H1 (cell line): ENCODE measurements around the gene YEATS2. TPM values are rescaled to one million over a fixed set of nuclear protein-coding genes. Genes with fewer than 3 reads are reported as not detected.

Experiments used
- CTCF ChIA-PET: fragments of 300-600 bp; sonication (Branson Sonifier 250); formaldehyde crosslinking; loops from one replicate; lab custom pipeline; 2021; ENCODE audit not compliant: partially characterized antibody; lab: Charles Lee
- POLR2A ChIA-PET: fragments of 300-600 bp; sonication (Branson Sonifier 250); formaldehyde crosslinking; loops from one replicate; lab custom pipeline; 2021; ENCODE audit warnings: inconsistent platforms; ENCODE audit not compliant: partially characterized antibody; lab: Charles Lee
- DNase-seq, 2 experiments: peaks; one replicate each; pipeline versions ENCODE4 v3.0.0 to v3.0.0-alpha.2; 2010 to 2022; ENCODE audit warnings: low spot score in 2 of 2, low read depth in 1 of 2, mixed read lengths in 1 of 2
- FAIRE-seq: peaks from 2 replicates; lab custom pipeline; 2011; peaks lifted over from hg19 to GRCh38; lab: Jason Lieb, UNC
- H2AFZ ChIP-seq: 2 replicates; pipeline ENCODE4 v1.8.1; 2012; ENCODE audit warnings: low read length, inconsistent platforms
- H2AK5ac ChIP-seq: 2 replicates; pipeline ENCODE4 v1.6.1; 2013; ENCODE audit warnings: low read depth, low read length
- H2BK120ac ChIP-seq: replicated peaks from 2 replicates; pipeline ENCODE3; 2013; ENCODE audit warnings: low read depth, low read length, inconsistent platforms
- H2BK12ac ChIP-seq: 2 replicates; pipeline ENCODE4 v1.6.1; 2013; ENCODE audit warnings: low read depth, low read length
- H2BK15ac ChIP-seq: 2 replicates; pipeline ENCODE4 v1.6.1; 2013; ENCODE audit warnings: low read length
- H2BK20ac ChIP-seq: 2 replicates; pipeline ENCODE4 v1.6.1; 2013; ENCODE audit warnings: low read length
- H2BK5ac ChIP-seq: 2 replicates; pipeline ENCODE4 v1.6.1; 2013; ENCODE audit warnings: low read depth, low read length
- H3K14ac ChIP-seq: 2 replicates; pipeline ENCODE4 v1.6.1; 2013; ENCODE audit warnings: inconsistent platforms; ENCODE audit not compliant: insufficient read length
- H3K18ac ChIP-seq: 2 replicates; pipeline ENCODE4 v1.6.1; 2013; ENCODE audit warnings: low read length; ENCODE audit errors: extremely low read depth
- H3K23ac ChIP-seq: 2 replicates; pipeline ENCODE4 v1.6.1; 2013; ENCODE audit warnings: inconsistent platforms; ENCODE audit not compliant: insufficient read length
- H3K23me2 ChIP-seq: 2 replicates; pipeline ENCODE4 v1.6.1; 2013; ENCODE audit warnings: low read depth, low read length
- H3K27ac ChIP-seq: 2 replicates; pipeline ENCODE4 v1.6.1; 2011; ENCODE audit warnings: low read depth, low read length, inconsistent platforms
- H3K27me3 ChIP-seq, 4 experiments: replicated peaks in 1 of 4; 1 replicate in 1 of 4; 2 replicates in 3 of 4; pipeline versions ENCODE4 v1.6.1 to v1.8.1; 2011 to 2013; ENCODE audit warnings: low read length in 3 of 4, mild to moderate bottlenecking in 3 of 4, inconsistent platforms in 2 of 4, mixed read lengths in 2 of 4, moderate library complexity in 1 of 4; ENCODE audit not compliant: control insufficient read depth in 3 of 4, insufficient read depth in 3 of 4; ENCODE audit errors: extremely low read depth in 1 of 4
- H3K36me3 ChIP-seq, 4 experiments: 2 replicates each; pipeline versions ENCODE4 v1.6.1 to v1.8.1; 2011 to 2013; ENCODE audit warnings: mild to moderate bottlenecking in 4 of 4, low read length in 3 of 4, moderate library complexity in 2 of 4, control low read depth in 1 of 4, inconsistent platforms in 1 of 4; ENCODE audit not compliant: insufficient read depth in 4 of 4, control insufficient read depth in 2 of 4
- H3K4ac ChIP-seq: replicated peaks from 2 replicates; pipeline ENCODE3; 2013; ENCODE audit warnings: low read length, low read depth, mixed read lengths, inconsistent platforms; ENCODE audit not compliant: insufficient read length
- H3K4me1 ChIP-seq, 4 experiments: replicated peaks in 1 of 4; 1 replicate in 1 of 4; 2 replicates in 3 of 4; pipeline versions ENCODE4 v1.6.1 to v1.8.1; 2011 to 2013; ENCODE audit warnings: low read length in 3 of 4, inconsistent platforms in 2 of 4, mixed read lengths in 1 of 4; ENCODE audit not compliant: insufficient read depth in 4 of 4, control insufficient read depth in 3 of 4
- H3K4me2 ChIP-seq, 2 experiments: 2 replicates each; pipeline versions ENCODE4 v1.6.1 to v1.8.1; 2011 to 2013; ENCODE audit warnings: low read depth in 2 of 2, low read length in 2 of 2, control low read depth in 1 of 2, inconsistent platforms in 1 of 2, mild to moderate bottlenecking in 1 of 2; ENCODE audit not compliant: insufficient read depth in 1 of 2
- H3K4me3 ChIP-seq, 4 experiments: fragments of 200-600, 300-600 bp in 1 of 4; sonication (generic), shearing (Covaris generic), sonication (Bioruptor Twin) in 1 of 4; 2 replicates each; pipeline versions ENCODE4 v1.5.1 to v1.8.1; 2011 to 2016; ENCODE audit warnings: low read length in 4 of 4, low read depth in 3 of 4, control low read depth in 2 of 4, inconsistent platforms in 2 of 4, mild to moderate bottlenecking in 2 of 4, mixed read lengths in 1 of 4, moderate library complexity in 1 of 4; ENCODE audit not compliant: insufficient read depth in 2 of 4; ENCODE audit errors: extremely low read depth in 1 of 4
- H3K56ac ChIP-seq: replicated peaks from 2 replicates; pipeline ENCODE3; 2013; ENCODE audit warnings: low read depth, mild to moderate bottlenecking, mixed read lengths, low read length, inconsistent platforms; ENCODE audit not compliant: insufficient read length
- H3K79me1 ChIP-seq: 2 replicates; pipeline ENCODE4 v1.6.1; 2013; ENCODE audit warnings: low read depth, low read length, control low read depth
- H3K79me2 ChIP-seq, 2 experiments: 2 replicates each; pipeline versions ENCODE4 v1.6.1 to v1.8.1; 2012 to 2013; ENCODE audit warnings: low read length in 2 of 2, mild to moderate bottlenecking in 2 of 2, inconsistent platforms in 1 of 2; ENCODE audit not compliant: insufficient read depth in 2 of 2, control insufficient read depth in 1 of 2
- H3K9ac ChIP-seq, 4 experiments: replicated peaks in 1 of 4; 1 replicate in 1 of 4; 2 replicates in 3 of 4; pipeline versions ENCODE4 v1.6.1 to v1.8.1; 2011 to 2013; ENCODE audit warnings: low read depth in 3 of 4, low read length in 3 of 4, control low read depth in 2 of 4, mild to moderate bottlenecking in 2 of 4, moderate library complexity in 2 of 4, inconsistent platforms in 1 of 4; ENCODE audit errors: extremely low read depth in 1 of 4
- H3K9me3 ChIP-seq, 2 experiments: 2 replicates each; pipeline versions ENCODE4 v1.6.1 to v1.8.1; 2012 to 2013; ENCODE audit warnings: mild to moderate bottlenecking in 2 of 2, moderate library complexity in 2 of 2, control low read depth in 1 of 2, inconsistent platforms in 1 of 2, low read depth in 1 of 2, low read length in 1 of 2, mixed read lengths in 1 of 2; ENCODE audit not compliant: insufficient read depth in 2 of 2
- H4K20me1 ChIP-seq, 2 experiments: replicated peaks in 1 of 2; 2 replicates each; pipeline versions ENCODE3 to v1.8.1; 2011 to 2013; ENCODE audit warnings: inconsistent platforms in 2 of 2, low read length in 2 of 2, mild to moderate bottlenecking in 1 of 2; ENCODE audit not compliant: insufficient read depth in 2 of 2, control insufficient read depth in 1 of 2
- H4K5ac ChIP-seq: 2 replicates; pipeline ENCODE4 v1.6.1; 2013; ENCODE audit warnings: low read length, low read depth, mixed read lengths, inconsistent platforms; ENCODE audit not compliant: insufficient read length
- H4K8ac ChIP-seq: 2 replicates; pipeline ENCODE4 v1.8.0; 2013; ENCODE audit warnings: mild to moderate bottlenecking, moderate library complexity, low read length, inconsistent platforms; ENCODE audit not compliant: insufficient read depth; ENCODE audit errors: extremely low read depth
- H4K91ac ChIP-seq: replicated peaks from 2 replicates; pipeline ENCODE3; 2013; ENCODE audit warnings: low read length, mixed read lengths, inconsistent platforms; ENCODE audit not compliant: insufficient read length
- FOSL1 ChIP-seq: IDR thresholded peaks from 2 replicates; pipeline ENCODE4 v1.6.1; 2011; ENCODE audit warnings: mild to moderate bottlenecking, low read depth, low read length, moderate library complexity; ENCODE audit not compliant: insufficient read depth
- HDAC6 ChIP-seq: IDR thresholded peaks from one replicate; pipeline ENCODE4 v1.7.1; 2012; ENCODE audit warnings: low read depth, mild to moderate bottlenecking, inconsistent platforms, low read length, moderate library complexity
- KDM4A ChIP-seq: IDR thresholded peaks from one replicate; pipeline ENCODE4 v1.7.1; 2012; ENCODE audit warnings: low read depth, mild to moderate bottlenecking, moderate library complexity, low read length, inconsistent platforms; ENCODE audit not compliant: severe bottlenecking
- SIN3A ChIP-seq, 2 experiments: IDR thresholded peaks in 1 of 2; conservative IDR thresholded peaks in 1 of 2; 2 replicates each; pipeline ENCODE4 v1.6.1; 2011 to 2012; ENCODE audit warnings: low read length in 2 of 2, improper control_type of control experiment in 1 of 2, low read depth in 1 of 2, mild to moderate bottlenecking in 1 of 2
- SP4 ChIP-seq: IDR thresholded peaks from 2 replicates; pipeline ENCODE4 v1.6.1; 2012; ENCODE audit warnings: low read length, inconsistent platforms
- TBP ChIP-seq: IDR thresholded peaks from 2 replicates; pipeline ENCODE4 v1.6.1; 2011; ENCODE audit warnings: low read depth, low read length, improper control_type of control experiment
- WGBS, 2 experiments: shearing (Covaris generic) in 1 of 2; methylation state at CpG; one replicate each; pipeline versions ENCODE4 v1.1.6 to v1.1.7; 2013 to 2015; ENCODE audit warnings: low lambda C conversion rate in 2 of 2, mixed read lengths in 2 of 2, inconsistent platforms in 1 of 2, low coverage in 1 of 2, missing lambda C conversion rate in 1 of 2; ENCODE audit not compliant: insufficient replicate concordance in 2 of 2, insufficient coverage in 1 of 2, insufficient read length in 1 of 2; ENCODE audit errors: extremely low coverage in 1 of 2, missing lambda C conversion rate in 1 of 2; 5-methylcytosine and 5-hydroxymethylcytosine counted together
- polyA plus RNA-seq, 7 experiments: library from polyadenylated mRNA; depleted of rRNA in 3 of 7; stranded (reverse) in 5 of 7; unstranded in 2 of 7; fragments of >200 nt in 5 of 7; fragments of 200-250 nt in 2 of 7; gene quantifications; 1 replicate in 5 of 7; 2 replicates in 1 of 7; 4 replicates in 1 of 7; pipeline versions ENCODE4 v1.2.1 to v1.2.3, GENCODE V29; 2011 to 2013; ENCODE audit warnings: missing spikeins in 2 of 7, mixed read lengths in 2 of 7
- total RNA-seq: library from RNA; stranded (reverse); fragmentation: NEBNext Ultra II Directional; extraction: Animal tissue kit (Norgen Biotek cat#: 25700); gene quantifications from 2 replicates; pipeline ENCODE4 v1.2.1, GENCODE V29; 2021
- TF ChIP-seq, protein P1 (sequence below): IDR thresholded peaks from 2 replicates; pipeline ENCODE4 v1.6.1; 2011; ENCODE audit warnings: low read depth, mild to moderate bottlenecking, low read length; ENCODE audit not compliant: insufficient read depth

Gene YEATS2
- total and polyA plus RNA-seq, 2 of the 8 experiments (the other 6 are each of a cell fraction or from before 2014, with no cell fraction given) = 35.3 to 53.7 TPM

DNA sequence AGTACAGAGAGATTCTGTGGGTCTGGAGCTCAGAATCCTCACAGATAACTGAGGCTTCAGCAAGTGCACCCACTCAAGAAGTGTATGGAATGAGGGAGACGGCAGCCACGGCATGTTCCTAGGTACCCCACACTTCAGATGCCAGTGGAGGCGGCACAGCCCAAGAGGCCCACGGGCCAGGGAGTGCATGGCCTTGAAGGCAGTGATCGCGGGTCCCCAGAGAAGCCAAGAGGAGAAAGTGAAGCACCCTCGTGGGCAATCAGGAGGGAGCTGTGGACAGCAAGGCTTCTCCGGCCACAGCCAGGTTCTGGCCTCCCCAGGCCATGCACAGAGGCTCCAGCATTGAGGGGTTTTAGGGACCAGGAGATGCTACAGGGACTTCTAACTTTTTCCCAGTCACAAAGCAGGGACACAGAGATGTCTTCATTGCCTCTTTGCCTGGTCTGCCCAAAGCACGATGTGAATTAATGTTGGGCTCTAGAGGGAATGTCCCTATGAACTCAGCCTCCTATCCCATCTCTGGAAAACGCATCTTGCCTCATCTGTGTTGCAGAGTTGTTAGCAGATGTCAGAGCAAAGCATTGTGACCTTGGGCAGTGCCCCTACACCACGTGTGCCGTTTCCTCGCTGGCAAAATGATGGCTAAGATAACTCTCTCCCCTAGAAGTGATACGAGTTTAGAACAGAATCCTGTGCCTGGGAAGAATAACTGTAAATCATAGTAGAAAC, 130.4 kb downstream of the YEATS2 start:
- no peak overlapping the region for H2BK5ac ChIP-seq
- no peak overlapping the region for H2AK5ac ChIP-seq
- no peak overlapping the region for H2BK12ac ChIP-seq
- DNase-seq = no peak
- no peak overlapping the region for H3K9ac ChIP-seq
- no peak overlapping the region for H3K56ac ChIP-seq
- H3K23ac ChIP-seq = no peak overlapping the region
- no peak overlapping the region for H4K91ac ChIP-seq
- H4K8ac ChIP-seq = no peak overlapping the region
- TF ChIP-seq, protein P1, sequence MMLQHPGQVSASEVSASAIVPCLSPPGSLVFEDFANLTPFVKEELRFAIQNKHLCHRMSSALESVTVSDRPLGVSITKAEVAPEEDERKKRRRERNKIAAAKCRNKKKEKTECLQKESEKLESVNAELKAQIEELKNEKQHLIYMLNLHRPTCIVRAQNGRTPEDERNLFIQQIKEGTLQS = no peak
- TF ChIP-seq KDM4A (no peak), TBP (no peak), SIN3A (conservative IDR thresholded peaks at IDR 0.05 in 1 of 2, IDR thresholded peaks at IDR 0.05 in 1 of 2; ENCODE audit: low read depth in 1 of 2, low read length in 2 of 2) (no peak), SP4 (no peak), HDAC6 (no peak), FOSL1 (no peak)
- TF ChIP-seq, all 59 proteins: peak for 0
- H3K23me2 ChIP-seq = peaks cover 13% of the 10 kb centered on the region; the same call in 1 of the 2 replicates
- H4K20me1 ChIP-seq = peaks cover 0 to 4% of the 10 kb centered on the region in 2 experiments
- no peak overlapping the region for H3K18ac ChIP-seq
- no peak overlapping the region for H3K4ac ChIP-seq
- no peak overlapping the region for H2BK120ac ChIP-seq
- no peak overlapping the region for H3K27ac ChIP-seq
- no peak overlapping the region for H2BK20ac ChIP-seq
- no peaks in the 10 kb centered on the region for H3K9me3 ChIP-seq
- ChIA-PET POLR2A (interaction anchor here (0.6 to 1.1 kb wide), 2 partner anchors 59 to 489 kb away, joined by 3 read pairs; no protein-coding TSS in a partner anchor), CTCF (interaction anchor here (2.4 kb wide), 1 partner anchor 57 kb away, joined by 11 read pairs; the partner anchor contains the start of gene PARL)
- no peaks in the 10 kb centered on the region for H3K79me2 ChIP-seq
- H2BK15ac ChIP-seq = no peak overlapping the region
- H4K5ac ChIP-seq = no peak overlapping the region
- no peak overlapping the region for H3K14ac ChIP-seq
- peaks cover 0 to 3% (median 0%) of the 10 kb centered on the region in 4 experiments; a peak in 3 of 7 replicates for H3K27me3 ChIP-seq
- no peaks in the 10 kb centered on the region for H3K79me1 ChIP-seq
- H3K4me1 ChIP-seq = peaks cover 0 to 7% (median 1%) of the 10 kb centered on the region in 4 experiments; a peak in 4 of 7 replicates
- no peak overlapping the region for H2AFZ ChIP-seq
- H3K36me3 ChIP-seq = peaks cover 0 to 11% (median 9%) of the 10 kb centered on the region in 4 experiments; a peak in 5 of 8 replicates
- FAIRE-seq = no peak
- no peak overlapping the region for H3K4me2 ChIP-seq
- H3K4me3 ChIP-seq = no peak overlapping the region
- WGBS, 2 experiments = 91% methylated on average over 14 of the region's 14 CpGs; no CpG with 5 or more reads in 1 of the 2 experiments
